Measurements from ENCODE around the gene IL4I1.

DNA sequence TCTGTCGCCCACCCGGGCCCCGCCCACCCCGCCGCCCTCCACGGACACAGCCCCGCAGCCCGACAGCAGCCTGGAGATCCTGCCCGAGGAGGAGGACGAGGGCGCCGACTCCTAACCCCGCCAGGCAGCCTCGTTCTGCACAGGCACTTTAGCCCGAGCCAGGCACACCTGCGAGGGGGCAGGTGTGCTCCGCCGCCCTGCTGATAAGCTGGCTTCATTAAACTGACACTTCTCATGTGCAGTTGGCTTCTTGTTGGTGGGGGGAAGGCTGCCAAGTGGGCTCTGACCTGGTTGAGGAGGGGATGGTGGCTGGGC lies 8.2 kb downstream of the IL4I1 start:
- TF ChIP-seq EZH2 (IDR thresholded peaks at IDR 0.05): no peak
- TF ChIP-seq FOXP2 (optimal IDR thresholded peaks at IDR 0.05; ENCODE audit: control extremely low read depth, extremely low read length, insufficient read depth): no peak
- no peak for TF ChIP-seq POLR2AphosphoS5 (IDR thresholded peaks at IDR 0.05; ENCODE audit: borderline replicate concordance, low read depth, low read length)

Data from SK-N-MC (cell line).